Heart left ventricle (tissue), 16 donors: Measurements from ENCODE around the gene ERBB3. TPM values are rescaled to one million over a fixed set of nuclear protein-coding genes. Genes with fewer than 3 reads are reported as not detected.
A peak's percentile ranks its signal among the peaks of the same experiment; 100 is the strongest.
"Not testable (repeated sequence)": the region's sequence is repeated elsewhere in the genome, so short reads cannot be mapped to it uniquely, and the experiment has no call there.

Source experiments
- ATAC-seq, 4 donors: fragments of 200-7000 bp; cut with Tn5 transposase; one replicate each; pipeline ENCODE4 v1.9.1; 2020 to 2022; ENCODE audit warnings: moderate library complexity in 4 of 4, mild to moderate bottlenecking in 3 of 4, moderate number of reproducible peaks in 1 of 4
- DNase-seq, 5 donors: peaks; one replicate each; pipeline ENCODE4 v3.0.0-alpha.2; 2020
- H3K27ac ChIP-seq, 12 donors: fragments of 200-600 bp; sonication (generic) in 4 of 12; one replicate each; pipeline versions ENCODE4 v1.5.0 to v1.8.0; 2016 to 2022; ENCODE audit warnings: mild to moderate bottlenecking in 2 of 12
- H3K27me3 ChIP-seq, 9 donors: fragments of 200-600 bp; sonication (generic) in 2 of 9; one replicate each; pipeline versions ENCODE4 v1.5.1 to v1.8.0; 2016 to 2022; ENCODE audit warnings: mild to moderate bottlenecking in 3 of 9
- H3K36me3 ChIP-seq, 9 donors: fragments of 200-600 bp; sonication (generic) in 2 of 9; one replicate each; pipeline versions ENCODE4 v1.5.0 to v1.8.0; 2018 to 2022; ENCODE audit warnings: mild to moderate bottlenecking in 2 of 9
- H3K4me1 ChIP-seq, 12 donors: fragments of 200-600 bp; sonication (generic) in 4 of 12; one replicate each; pipeline versions ENCODE4 v1.5.0 to v1.8.0; 2016 to 2022; ENCODE audit warnings: mild to moderate bottlenecking in 3 of 12
- H3K4me3 ChIP-seq, 12 donors: fragments of 200-600 bp; sonication (generic) in 4 of 12; one replicate each; pipeline versions ENCODE4 v1.5.0 to v1.8.0; 2017 to 2022; ENCODE audit warnings: mild to moderate bottlenecking in 9 of 12, moderate library complexity in 4 of 12
- H3K9me3 ChIP-seq, 12 donors: fragments of 200-600 bp; sonication (generic) in 4 of 12; one replicate each; pipeline versions ENCODE4 v1.5.0 to v1.8.0; 2016 to 2022; ENCODE audit warnings: mild to moderate bottlenecking in 1 of 12
- POLR2A ChIP-seq, 2 donors: fragments of 450-650 bp; IDR thresholded peaks; one replicate each; pipeline ENCODE4 v1.6.1; 2017; ENCODE audit warnings: antibody characterized with exemption in 2 of 2, mild to moderate bottlenecking in 2 of 2, moderate library complexity in 2 of 2
- WGBS, 4 donors: extraction: QIAGEN DNeasy Blood & Tissue Kit in 2 of 4; methylation state at CpG; one replicate each; pipeline versions ENCODE4 v1.1.5 to v1.1.7; 2013 to 2018; 5-methylcytosine and 5-hydroxymethylcytosine counted together
- intact Hi-C, 10 donors: fragments of 100-400 bp; cut with DNase I; formaldehyde crosslinking; loops; one replicate each; pipeline versions ENCODE4 v1.11.1 to v1.14.2; 2022
- polyA plus RNA-seq, 2 donors: library from polyadenylated mRNA; stranded (reverse); fragments of 200-250 nt; gene quantifications; one replicate each; pipeline ENCODE4 v1.2.3, GENCODE V29; 2013
- total RNA-seq, 9 donors: library from RNA; depleted of rRNA in 2 of 9; stranded (reverse); fragments of >200 nt in 2 of 9; fragmentation: NEBNext Ultra II Directional in 3 of 9; extraction: Animal tissue kit (Norgen Biotek cat#: 25700) in 3 of 9; gene quantifications; one replicate each; pipeline versions ENCODE4 v1.1.0 to v1.2.4, GENCODE V29; 2016 to 2023
- TF ChIP-seq, protein P1 (sequence below), 12 donors: fragments of 200-600 bp; sonication (generic) in 4 of 12; IDR thresholded peaks; one replicate each; pipeline versions ENCODE4 v1.5.0 to v1.8.0; 2018 to 2022; ENCODE audit warnings: antibody characterized with exemption in 12 of 12, mild to moderate bottlenecking in 5 of 12
- donor health status: ischemic (EF 13 %, LVEDD 7.1; RV severe dilation, severe dysfunction).
- donor health status: healthy with polysubstance abuse.
- donor health status: DM: no; HTN: yes; CAD: no.
- donor health status: DM: no; HTN: no; CAD: no.
- donor health status: ischemic (EF 25% LVEDD 6.9; RV normal size, moderate dysfunction).
- donor health status: ischemic (EF 25% LVEDD 5.7; RV mildly dilated, moderate dysfunction).
- donor health status: healthy.
- donor health status: DM: yes; HTN: yes; CAD: no.
- donor health status: ischemic (EF 35%, LVEDD 5.7; RV mildly dilated, moderate dysfunction).
- donor health status: nonischemic (EF 11% LVEDD 7.7; RV severe dilation, severe dysfunction).
- donor health status: DM: yes; HTN: yes; CAD: no.
- donor health status: PGD.
- donor health status: ischemic (EF 29% LVEDD 5.4; RV normal size, mild dysfunction).
- donor health status: nonischemic (EF 23%, LVEDD 6.1; RV moderate dilation, normal function).

ERBB3 gene
- total and polyA plus RNA-seq, 11 donors = 0.90 to 4.5 (median 2.2) TPM

DNA sequence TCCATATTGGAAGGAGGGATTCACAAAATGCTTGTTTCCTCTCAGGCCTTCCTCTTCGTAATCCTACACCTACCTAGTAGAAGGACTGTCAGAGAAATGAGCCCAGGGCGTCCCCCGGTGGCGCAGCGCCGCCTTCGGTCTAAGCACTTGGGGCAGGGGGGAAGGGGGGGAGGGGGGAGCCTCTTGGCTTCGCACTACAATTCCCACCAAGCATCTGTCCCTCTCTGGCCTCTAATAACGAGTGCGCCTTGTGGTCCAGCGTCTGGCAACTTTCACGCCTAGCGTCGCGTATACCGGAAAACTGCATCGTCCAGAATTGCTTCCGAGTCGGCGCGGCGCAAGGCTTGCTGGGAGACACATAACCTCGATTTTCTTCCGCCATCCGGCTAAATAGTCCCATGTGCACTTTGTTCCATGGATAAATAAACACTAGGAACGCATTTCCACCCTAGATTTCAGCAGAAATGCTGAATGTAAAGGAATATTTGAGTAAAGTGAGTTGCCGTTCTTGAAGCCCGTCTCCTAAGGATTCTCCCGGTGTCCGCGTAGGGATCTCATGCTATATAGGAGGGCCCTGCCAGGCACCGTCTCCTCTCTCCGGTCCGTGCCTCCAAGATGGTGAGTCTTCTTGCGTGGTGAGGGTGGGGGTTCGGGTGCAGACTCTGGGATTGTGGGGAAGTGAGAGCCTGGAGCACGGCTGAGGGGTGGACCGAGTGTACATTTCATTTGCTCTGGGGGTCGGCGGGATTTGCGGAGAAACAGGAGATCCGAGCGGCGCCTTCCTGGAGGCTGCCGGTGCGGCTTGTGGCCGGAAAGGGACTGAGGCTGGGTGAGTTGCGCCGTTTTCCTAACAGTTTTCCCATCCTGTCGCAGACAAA is 38.2 kb upstream of the ERBB3 start, which contains the start of gene RPS26:
Gene RPS26, plus strand, starts transcription at position 367 of the 878 bp plus-strand sequence. Its CDS starts 249 bp downstream, at position 616.
- ATAC-seq (peak; percentile 96 to 98 (median 97)), DNase-seq (peak; percentile 95 to 99 (median 97))
- WGBS, 4 donors = 0 to 1% (median 0%) methylated on average over 44 to 50 of the region's 50 CpGs
- peak in 1 of 2 donors; percentile 52 for TF ChIP-seq POLR2A (IDR thresholded peaks at IDR 0.05)
- TF ChIP-seq, protein P1, sequence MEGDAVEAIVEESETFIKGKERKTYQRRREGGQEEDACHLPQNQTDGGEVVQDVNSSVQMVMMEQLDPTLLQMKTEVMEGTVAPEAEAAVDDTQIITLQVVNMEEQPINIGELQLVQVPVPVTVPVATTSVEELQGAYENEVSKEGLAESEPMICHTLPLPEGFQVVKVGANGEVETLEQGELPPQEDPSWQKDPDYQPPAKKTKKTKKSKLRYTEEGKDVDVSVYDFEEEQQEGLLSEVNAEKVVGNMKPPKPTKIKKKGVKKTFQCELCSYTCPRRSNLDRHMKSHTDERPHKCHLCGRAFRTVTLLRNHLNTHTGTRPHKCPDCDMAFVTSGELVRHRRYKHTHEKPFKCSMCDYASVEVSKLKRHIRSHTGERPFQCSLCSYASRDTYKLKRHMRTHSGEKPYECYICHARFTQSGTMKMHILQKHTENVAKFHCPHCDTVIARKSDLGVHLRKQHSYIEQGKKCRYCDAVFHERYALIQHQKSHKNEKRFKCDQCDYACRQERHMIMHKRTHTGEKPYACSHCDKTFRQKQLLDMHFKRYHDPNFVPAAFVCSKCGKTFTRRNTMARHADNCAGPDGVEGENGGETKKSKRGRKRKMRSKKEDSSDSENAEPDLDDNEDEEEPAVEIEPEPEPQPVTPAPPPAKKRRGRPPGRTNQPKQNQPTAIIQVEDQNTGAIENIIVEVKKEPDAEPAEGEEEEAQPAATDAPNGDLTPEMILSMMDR (IDR thresholded peaks at IDR 0.05) = peak; percentile 22 to 65 (median 50)
- Histone ChIP-seq H3K9me3 (no peaks in the 10 kb centered on the region), H3K27me3 (no peaks in the 10 kb centered on the region), H3K4me3 (peak within 1 kb of the TSS; percentile 66 to 97 (median 83)), H3K36me3 (peaks cover 0 to 46% (median 38%) of the 10 kb centered on the region in 9 donors), H3K4me1 (peaks cover 3 to 23% (median 17%) of the 10 kb centered on the region in 12 donors), H3K27ac (peak within 1 kb of the TSS; percentile 89 to 99 (median 96))
- intact Hi-C loops = loop anchor here (1.0 to 10.0 kb wide), 11 partner anchors 44 to 299 kb away; partner anchors contain the start of genes SUOX (in 9 of the 10), GDF11 (in 2 of the 10), RPL41 (in 2 of the 10) and ZC3H10 (in 2 of the 10)

- not testable (repeated sequence) for H3K27me3 ChIP-seq, DNase-seq, H3K9me3 ChIP-seq, ATAC-seq
- Histone ChIP-seq H3K27ac (peak overlapping the region; percentile 89 to 99 (median 96)), H3K4me3 (peak overlapping the region; percentile 66 to 97 (median 83)), H3K4me1 (peaks cover 3 to 29% (median 18%) of the 10 kb centered on the region in 12 donors), H3K36me3 (peaks cover 0 to 42% (median 34%) of the 10 kb centered on the region in 9 donors)
- intact Hi-C loops = loop anchor here in 8 of 10 donors (5.0 to 10.0 kb wide), 9 partner anchors 45 to 300 kb away; partner anchors contain the start of genes SUOX (in 3 of the 8), GDF11 (in 2 of the 8), RPL41 (in 2 of the 8) and ZC3H10 (in 2 of the 8)
- WGBS, 4 donors = 0 to 4% (median 2%) methylated on average over 17 to 20 of the region's 20 CpGs
Measured at GRCh38 chr12:56042430-56042813, 37.5 kb upstream of the ERBB3 start.

- WGBS, 4 donors = 38 to 47% (median 43%) methylated on average over 9 of the region's 9 CpGs
Measured at GRCh38 chr12:56042843-56043242, 37.1 kb upstream of the ERBB3 start.

More at GRCh38 chr12:56042843-56043242, 37.1 kb upstream of the ERBB3 start:
- peak overlapping the region; percentile 66 to 97 (median 83) for H3K4me3 ChIP-seq
- H3K36me3 ChIP-seq = peaks cover 0 to 40% (median 34%) of the 10 kb centered on the region in 9 donors
- no peak for DNase-seq
- no peak for ATAC-seq
- peak overlapping the region in 9 of 12 donors; percentile 93 to 99 (median 96) for H3K27ac ChIP-seq
- no peaks in the 10 kb centered on the region for H3K9me3 ChIP-seq
- intact Hi-C loops = loop anchor here in 8 of 10 donors (5.0 to 10.0 kb wide), 9 partner anchors 46 to 301 kb away; partner anchors contain the start of genes SUOX (in 3 of the 8), GDF11 (in 2 of the 8), RPL41 (in 2 of the 8) and ZC3H10 (in 2 of the 8)
- peaks cover 3 to 29% (median 18%) of the 10 kb centered on the region in 12 donors for H3K4me1 ChIP-seq
- no peaks in the 10 kb centered on the region for H3K27me3 ChIP-seq
- TF ChIP-seq, protein P1 (IDR thresholded peaks at IDR 0.05) = no peak
- TF ChIP-seq POLR2A (IDR thresholded peaks at IDR 0.05) = no peak
